SU-DHL-6 (cell line): Measurements from ENCODE around the gene EBLN2.

Experiments
- H2AFZ ChIP-seq: fragments of 200-600 bp; sonication (generic); 2 replicates; pipeline ENCODE4 v1.6.1; 2014; ENCODE audit warnings: low read depth, mild to moderate bottlenecking, moderate library complexity, mixed read lengths, antibody characterized with exemption, low read length; ENCODE audit not compliant: severe bottlenecking
- H3F3A ChIP-seq: fragments of 200-600 bp; shearing (Covaris generic); 2 replicates; pipeline ENCODE4 v1.6.0; 2016; ENCODE audit warnings: antibody characterized with exemption, mild to moderate bottlenecking; ENCODE audit not compliant: insufficient read depth
- H3K27ac ChIP-seq: fragments of 200-600 bp; sonication (generic); 2 replicates; pipeline ENCODE4 v1.5.1; 2016; ENCODE audit warnings: low read depth, mild to moderate bottlenecking, low read length, moderate library complexity, mixed read lengths
- H3K27me3 ChIP-seq: fragments of 200-600 bp; sonication (generic), shearing (Covaris generic); 2 replicates; pipeline ENCODE4 v1.6.0; 2014; ENCODE audit warnings: mild to moderate bottlenecking, low read length
- H3K36me3 ChIP-seq: fragments of 200-600 bp; sonication (generic); 2 replicates; pipeline ENCODE4 v1.6.1; 2014; ENCODE audit warnings: mild to moderate bottlenecking, low read length, mixed read lengths
- H3K4me2 ChIP-seq: fragments of 300-600, 200-600 bp; shearing (Covaris generic), sonication (generic); 2 replicates; pipeline ENCODE4 v1.6.0; 2014; ENCODE audit warnings: low read length, low read depth, mild to moderate bottlenecking; ENCODE audit not compliant: poor library complexity, severe bottlenecking
- H3K4me3 ChIP-seq: fragments of 200-600 bp; sonication (generic); 2 replicates; pipeline ENCODE4 v1.5.1; 2014; ENCODE audit warnings: antibody characterized with exemption, low read length, mild to moderate bottlenecking, mixed read lengths; ENCODE audit not compliant: insufficient read depth, poor library complexity, severe bottlenecking
- H3K79me2 ChIP-seq: fragments of 200-600 bp; sonication (generic); 2 replicates; pipeline ENCODE4 v1.6.1; 2014; ENCODE audit warnings: mild to moderate bottlenecking, low read length, moderate library complexity; ENCODE audit not compliant: insufficient read depth
- H3K9ac ChIP-seq: fragments of 200-600 bp; sonication (generic); 2 replicates; pipeline ENCODE4 v1.7.0; 2014; ENCODE audit warnings: mild to moderate bottlenecking, low read length
- H3K9me2 ChIP-seq: fragments of 200-600 bp; sonication (generic); replicated peaks from 2 replicates; pipeline ENCODE4 v1.6.1; 2014; ENCODE audit warnings: low read length; ENCODE audit not compliant: insufficient read depth
- H3K9me3 ChIP-seq: fragments of 200-600 bp; sonication (generic); 2 replicates; pipeline ENCODE4 v1.6.1; 2014; ENCODE audit warnings: low read length, mixed read lengths; ENCODE audit not compliant: insufficient read depth
- H4K20me1 ChIP-seq: fragments of 200-600 bp; sonication (generic); 2 replicates; pipeline ENCODE4 v1.6.1; 2014; ENCODE audit warnings: low read depth, mild to moderate bottlenecking, antibody characterized with exemption, low read length, moderate library complexity, mixed read lengths
- EZH2phosphoT487 ChIP-seq: fragments of 200-600 bp; sonication (generic), shearing (Covaris generic); conservative IDR thresholded peaks from 2 replicates; pipeline ENCODE4 v1.6.1; 2018; ENCODE audit warnings: mild to moderate bottlenecking, antibody characterized with exemption, low read length, moderate library complexity, mixed read lengths
- TF ChIP-seq, protein P1 (sequence below): fragments of 200-600 bp; sonication (generic); IDR thresholded peaks from one replicate; pipeline ENCODE4 v1.5.1; 2017; ENCODE audit warnings: antibody characterized with exemption, mild to moderate bottlenecking, low read length, moderate library complexity; ENCODE audit not compliant: insufficient read depth, poor library complexity, severe bottlenecking

Gene EBLN2

GRCh38 chr3:73072634-73073033 is 11.2 kb downstream of the EBLN2 start:
- Histone ChIP-seq H3K27me3 (no peaks in the 10 kb centered on the region), H3K36me3 (peaks cover 6% of the 10 kb centered on the region; the same call in 1 of the 2 replicates), H3K79me2 (no peaks in the 10 kb centered on the region), H4K20me1 (peaks cover 9% of the 10 kb centered on the region; the same call in 1 of the 2 replicates), H3K9ac (no peak overlapping the region), H3F3A (peaks cover 17% of the 10 kb centered on the region; the same call in 1 of the 2 replicates), H2AFZ (no peak overlapping the region), H3K4me3 (no peak overlapping the region), H3K27ac (no peak overlapping the region), H3K9me3 (no peaks in the 10 kb centered on the region), H3K4me2 (no peak overlapping the region), H3K9me2 (no peaks in the 10 kb centered on the region)
- TF ChIP-seq, protein P1, sequence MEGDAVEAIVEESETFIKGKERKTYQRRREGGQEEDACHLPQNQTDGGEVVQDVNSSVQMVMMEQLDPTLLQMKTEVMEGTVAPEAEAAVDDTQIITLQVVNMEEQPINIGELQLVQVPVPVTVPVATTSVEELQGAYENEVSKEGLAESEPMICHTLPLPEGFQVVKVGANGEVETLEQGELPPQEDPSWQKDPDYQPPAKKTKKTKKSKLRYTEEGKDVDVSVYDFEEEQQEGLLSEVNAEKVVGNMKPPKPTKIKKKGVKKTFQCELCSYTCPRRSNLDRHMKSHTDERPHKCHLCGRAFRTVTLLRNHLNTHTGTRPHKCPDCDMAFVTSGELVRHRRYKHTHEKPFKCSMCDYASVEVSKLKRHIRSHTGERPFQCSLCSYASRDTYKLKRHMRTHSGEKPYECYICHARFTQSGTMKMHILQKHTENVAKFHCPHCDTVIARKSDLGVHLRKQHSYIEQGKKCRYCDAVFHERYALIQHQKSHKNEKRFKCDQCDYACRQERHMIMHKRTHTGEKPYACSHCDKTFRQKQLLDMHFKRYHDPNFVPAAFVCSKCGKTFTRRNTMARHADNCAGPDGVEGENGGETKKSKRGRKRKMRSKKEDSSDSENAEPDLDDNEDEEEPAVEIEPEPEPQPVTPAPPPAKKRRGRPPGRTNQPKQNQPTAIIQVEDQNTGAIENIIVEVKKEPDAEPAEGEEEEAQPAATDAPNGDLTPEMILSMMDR: no peak
- no peak for TF ChIP-seq EZH2phosphoT487

DNA sequence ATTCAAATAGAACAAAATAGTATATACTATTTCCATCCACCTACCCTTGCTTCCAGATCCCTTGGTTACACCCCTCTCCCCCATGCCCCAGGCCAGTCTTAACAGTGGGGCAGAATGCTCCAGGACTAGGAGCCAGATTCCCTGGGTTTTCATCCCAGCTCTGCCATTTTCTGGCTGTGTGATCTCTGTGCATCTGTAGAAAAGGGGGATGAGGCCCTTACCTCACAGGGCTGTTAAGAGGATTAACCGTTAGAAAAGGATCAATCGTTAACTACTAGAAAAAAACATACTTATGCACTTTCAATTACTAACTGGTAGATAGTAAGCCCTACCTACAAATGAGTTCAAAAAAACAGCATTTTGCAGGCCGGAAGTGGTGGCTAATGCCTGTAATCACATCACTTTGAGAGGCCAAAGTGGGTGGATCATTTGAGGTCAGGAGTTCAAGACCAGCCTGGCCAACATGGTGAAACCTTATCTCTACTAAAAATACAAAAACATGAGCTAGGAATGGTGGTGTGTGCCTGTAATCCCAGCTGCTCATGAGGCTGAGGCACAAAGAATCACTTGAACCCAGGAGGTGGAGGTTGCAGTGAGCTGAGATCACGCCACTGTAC is 11.7 kb downstream of the EBLN2 start:
- Histone ChIP-seq H3K27me3 (no peaks in the 10 kb centered on the region), H3F3A (peaks cover 12% of the 10 kb centered on the region; the same call in 1 of the 2 replicates), H3K9ac (no peak overlapping the region), H4K20me1 (0 out of 2 replicates have a peak, but pooled peaks cover 5% of the 10 kb centered on the region), H3K36me3 (peaks cover 3% of the 10 kb centered on the region; the same call in 1 of the 2 replicates), H3K9me3 (no peaks in the 10 kb centered on the region), H3K9me2 (no peaks in the 10 kb centered on the region), H3K27ac (no peak overlapping the region), H3K79me2 (no peaks in the 10 kb centered on the region), H3K4me3 (no peak overlapping the region), H2AFZ (no peak overlapping the region), H3K4me2 (no peak overlapping the region)
- TF ChIP-seq, protein P1: no peak
- TF ChIP-seq EZH2phosphoT487: no peak

DNA sequence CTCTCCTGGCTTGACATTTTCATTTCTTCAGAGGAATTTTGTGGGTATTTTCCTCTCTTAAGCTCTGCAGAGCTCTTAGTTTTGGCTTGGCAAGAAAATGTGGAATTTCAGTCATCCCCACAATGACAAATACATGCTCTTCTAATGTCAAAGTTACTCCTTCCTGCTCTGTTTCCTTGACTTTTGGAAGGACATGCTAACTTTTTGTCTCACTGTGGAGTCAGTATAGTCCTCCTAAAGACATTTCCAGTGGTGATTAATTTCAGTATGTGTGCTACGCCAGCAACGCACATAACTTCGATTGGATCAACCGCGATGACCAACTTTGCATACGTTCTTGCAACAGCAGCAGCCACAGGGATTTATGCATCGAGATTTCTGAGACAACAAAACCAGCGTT is 13.3 kb downstream of the EBLN2 start:
- Histone ChIP-seq H2AFZ (no peak overlapping the region), H3K4me3 (no peak overlapping the region), H3F3A (peaks cover 5% of the 10 kb centered on the region; the same call in 1 of the 2 replicates), H3K9ac (no peak overlapping the region), H3K9me2 (no peaks in the 10 kb centered on the region), H3K27ac (no peak overlapping the region), H4K20me1 (no peaks in the 10 kb centered on the region), H3K79me2 (no peaks in the 10 kb centered on the region), H3K36me3 (no peaks in the 10 kb centered on the region), H3K27me3 (no peaks in the 10 kb centered on the region), H3K4me2 (no peak overlapping the region), H3K9me3 (no peaks in the 10 kb centered on the region)
- TF ChIP-seq EZH2phosphoT487: no peak
- TF ChIP-seq, protein P1: no peak
